ENCODE measurements around the gene PFN3. TPM values are rescaled to one million over a fixed set of nuclear protein-coding genes. Genes with fewer than 3 reads are reported as not detected.

The PFN3 gene
- polyA plus RNA-seq, 3 donors from 2014 or later, result not detected

GRCh38 chr5:177405312-177405711 lies 4.9 kb upstream of the PFN3 start:
- peaks cover 57 to 59% of the 10 kb centered on the region in 2 donors for H3K4me1 Mint-ChIP-seq
- H3K36me3 Mint-ChIP-seq, result no peaks in the 10 kb centered on the region
- H3K27ac Mint-ChIP-seq, result peak overlapping the region in 2 of 6 donors; percentile 51 to 69
- H3K9me3 Mint-ChIP-seq, result no peaks in the 10 kb centered on the region
- peak overlapping the region; percentile 60 to 81 (median 73) for H3K4me3 Mint-ChIP-seq
- peaks cover 12 to 20% (median 15%) of the 10 kb centered on the region in 3 donors for H3K27me3 Mint-ChIP-seq (ENCODE audit: low read depth in 3 of 3)
- no peak for DNase-seq

DNA sequence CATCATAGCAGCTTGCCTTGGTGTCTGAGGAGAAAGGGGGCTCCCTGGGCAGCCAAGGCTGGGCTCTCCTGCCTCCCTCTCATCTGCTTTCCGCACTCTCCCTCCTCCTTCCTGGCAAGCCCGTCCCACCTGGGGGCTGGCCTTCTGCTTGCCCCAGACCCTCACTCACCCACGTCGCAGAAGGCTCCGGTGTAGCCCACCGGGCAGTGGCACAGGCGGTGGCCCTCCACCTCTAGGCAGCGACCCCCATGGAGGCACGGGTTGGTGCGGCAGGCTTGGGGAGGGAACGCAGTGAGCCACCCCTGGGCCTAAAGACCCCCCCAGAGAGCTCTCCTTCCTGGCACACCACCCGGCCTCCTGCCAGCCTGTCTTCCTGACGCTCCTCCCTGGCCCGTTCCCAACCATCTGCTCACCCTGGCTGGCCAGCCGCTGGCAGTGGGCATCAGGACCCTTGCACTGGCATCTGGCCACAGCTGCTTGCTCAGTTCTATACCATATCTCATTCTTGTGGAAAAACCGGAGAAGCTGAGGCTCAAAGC lies 4.2 kb upstream of the PFN3 start:
- Mint-ChIP-seq H3K27me3 (ENCODE audit: low read depth in 3 of 3) (peaks cover 12 to 20% (median 15%) of the 10 kb centered on the region in 3 donors), H3K9me3 (no peaks in the 10 kb centered on the region), H3K27ac (peak overlapping the region in 2 of 6 donors; percentile 51 to 64), H3K4me1 (peaks cover 55% of the 10 kb centered on the region in 2 donors), H3K4me3 (peak overlapping the region; percentile 60 to 81 (median 66)), H3K36me3 (no peaks in the 10 kb centered on the region)
- no peak for DNase-seq

GRCh38 chr5:177403792-177404640 lies 3.6 kb upstream of the PFN3 start:
- peak; percentile 84 to 88 (median 86) for DNase-seq
- Mint-ChIP-seq H3K9me3 (no peaks in the 10 kb centered on the region), H3K27ac (peak overlapping the region in 3 of 6 donors; percentile 53 to 84 (median 83)), H3K36me3 (no peaks in the 10 kb centered on the region), H3K27me3 (ENCODE audit: low read depth in 3 of 3) (peaks cover 12 to 20% (median 12%) of the 10 kb centered on the region in 3 donors), H3K4me1 (peaks cover 48 to 49% of the 10 kb centered on the region in 2 donors), H3K4me3 (peak overlapping the region; percentile 54 to 81 (median 77))

- H3K27ac Mint-ChIP-seq, result peak overlapping the region in 3 of 6 donors; percentile 46 to 82 (median 53)
- DNase-seq, result peak; percentile 59 to 67 (median 64)
- H3K9me3 Mint-ChIP-seq, result no peaks in the 10 kb centered on the region
- H3K36me3 Mint-ChIP-seq, result no peaks in the 10 kb centered on the region
- H3K27me3 Mint-ChIP-seq (ENCODE audit: low read depth in 3 of 3), result peaks cover 12 to 22% (median 12%) of the 10 kb centered on the region in 3 donors
- H3K4me3 Mint-ChIP-seq, result peak overlapping the region; percentile 63 to 81 (median 77)
- peaks cover 45 to 47% of the 10 kb centered on the region in 2 donors for H3K4me1 Mint-ChIP-seq
These were observed 2.8 kb upstream of the PFN3 start for GRCh38 chr5:177403102-177403791.

DNA sequence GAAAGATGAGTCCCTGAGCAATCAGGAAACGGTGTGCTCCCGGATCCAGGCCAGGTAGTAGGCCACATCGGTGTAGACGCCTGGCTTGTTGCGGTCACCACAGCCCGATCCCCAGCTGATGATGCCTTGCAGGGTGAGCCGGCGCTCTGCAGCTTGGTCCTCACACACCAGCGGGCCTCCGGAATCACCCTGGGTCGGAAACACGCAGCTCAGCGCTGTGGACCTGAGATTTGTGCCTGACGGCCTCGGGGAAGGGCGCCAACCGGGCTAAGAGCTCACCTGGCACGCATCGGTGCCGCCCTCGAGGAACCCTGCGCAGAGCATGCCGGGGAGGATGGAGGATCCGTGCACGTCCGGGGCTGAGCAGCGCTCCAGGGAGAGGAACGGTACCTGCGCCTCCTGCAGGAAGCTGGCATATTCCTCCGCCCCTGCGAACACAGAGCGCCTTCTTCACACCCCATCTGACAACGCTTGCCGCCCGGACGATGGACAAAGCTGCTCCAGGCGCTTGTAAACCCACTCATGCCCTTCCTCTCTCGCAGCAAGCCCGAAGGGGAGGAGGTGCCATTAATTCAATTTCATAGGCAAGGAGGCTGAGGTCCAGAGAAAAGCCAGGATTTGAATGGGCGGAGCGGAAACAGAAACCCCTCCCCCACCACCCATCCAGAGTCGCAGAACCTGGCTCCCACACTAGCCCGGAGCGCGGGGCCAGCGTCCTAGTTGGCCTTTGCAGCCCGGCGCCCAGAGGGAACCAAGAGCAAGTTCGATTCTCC lies 2.0 kb upstream of the PFN3 start:
- DNase-seq, result no peak
- peaks cover 45 to 47% of the 10 kb centered on the region in 2 donors for H3K4me1 Mint-ChIP-seq
- no peaks in the 10 kb centered on the region for H3K36me3 Mint-ChIP-seq
- H3K27me3 Mint-ChIP-seq (ENCODE audit: low read depth in 3 of 3), result peaks cover 12 to 24% (median 12%) of the 10 kb centered on the region in 3 donors
- H3K9me3 Mint-ChIP-seq, result no peaks in the 10 kb centered on the region
- H3K27ac Mint-ChIP-seq, result peak overlapping the region in 3 of 6 donors; percentile 12 to 53 (median 51)
- peak overlapping the region; percentile 63 to 81 (median 77) for H3K4me3 Mint-ChIP-seq

GRCh38 chr5:177397875-177398390 lies 2.5 kb downstream of the PFN3 start:
- no peaks in the 10 kb centered on the region for H3K9me3 Mint-ChIP-seq
- H3K4me3 Mint-ChIP-seq, result no peak overlapping the region
- H3K36me3 Mint-ChIP-seq, result no peaks in the 10 kb centered on the region
- no peak overlapping the region for H3K27ac Mint-ChIP-seq
- peaks cover 2 to 18% (median 12%) of the 10 kb centered on the region in 3 donors for H3K27me3 Mint-ChIP-seq (ENCODE audit: low read depth in 3 of 3)
- DNase-seq, result no peak
- H3K4me1 Mint-ChIP-seq, result peaks cover 7 to 10% of the 10 kb centered on the region in 2 donors

DNA sequence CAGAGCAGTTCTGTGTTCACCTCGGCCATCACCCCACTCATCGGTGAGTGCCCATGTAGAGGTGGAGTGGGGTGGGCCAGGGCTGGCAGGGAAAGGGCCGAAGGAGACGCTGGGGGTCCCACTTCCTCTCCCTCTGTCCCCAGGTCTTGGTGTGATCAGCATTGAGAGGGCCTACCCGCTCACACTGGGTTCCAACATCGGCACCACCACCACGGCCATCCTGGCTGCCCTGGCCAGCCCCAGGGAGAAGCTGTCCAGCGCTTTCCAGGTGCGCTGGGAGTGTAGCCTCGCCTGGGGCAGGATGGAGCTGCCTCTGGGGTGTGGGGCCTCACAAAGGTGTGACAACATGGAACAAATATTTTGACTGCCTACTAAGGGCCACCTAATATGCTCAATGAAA lies 3.7 kb downstream of the PFN3 start:
- Mint-ChIP-seq H3K27ac (no peak overlapping the region), H3K36me3 (no peaks in the 10 kb centered on the region), H3K4me1 (peaks cover 0 to 2% of the 10 kb centered on the region in 2 donors), H3K27me3 (ENCODE audit: low read depth in 3 of 3) (peaks cover 0 to 12% (median 8%) of the 10 kb centered on the region in 3 donors), H3K4me3 (no peak overlapping the region), H3K9me3 (no peaks in the 10 kb centered on the region)
- DNase-seq, result no peak

DNA sequence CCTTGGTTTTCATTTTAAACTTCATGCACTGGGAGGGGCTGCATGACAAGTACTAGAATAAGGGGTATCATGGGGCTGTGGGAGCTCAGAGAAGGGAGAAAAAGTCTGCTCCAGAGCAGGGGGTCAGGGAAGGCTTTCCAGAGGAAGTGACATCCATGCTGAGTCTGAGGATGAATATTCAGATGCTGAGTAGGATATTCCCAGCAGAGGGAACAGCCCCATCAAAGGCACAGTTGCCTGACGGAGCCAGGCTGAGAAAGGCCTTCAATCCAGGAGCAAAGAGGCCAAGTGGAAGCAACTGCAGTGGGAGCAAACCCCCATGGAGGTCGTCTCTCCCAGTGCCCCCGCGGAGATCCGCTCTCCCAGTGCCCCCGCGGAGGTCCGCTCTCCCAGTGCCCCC lies 4.4 kb downstream of the PFN3 start:
- no peak for DNase-seq

GRCh38 chr5:177393990-177394389 lies 6.5 kb downstream of the PFN3 start:
- Mint-ChIP-seq H3K36me3 (no peaks in the 10 kb centered on the region), H3K27ac (no peak overlapping the region), H3K9me3 (no peaks in the 10 kb centered on the region), H3K4me3 (no peak overlapping the region), H3K27me3 (ENCODE audit: low read depth in 3 of 3) (peaks cover 7 to 10% (median 9%) of the 10 kb centered on the region in 3 donors), H3K4me1 (peaks cover 17 to 24% of the 10 kb centered on the region in 2 donors)
- DNase-seq, result no peak

More for the DNA sequence above, 4.4 kb downstream of the PFN3 start:
- Mint-ChIP-seq H3K27ac (no peak overlapping the region), H3K36me3 (no peaks in the 10 kb centered on the region), H3K9me3 (no peaks in the 10 kb centered on the region), H3K4me3 (no peak overlapping the region), H3K27me3 (ENCODE audit: low read depth in 3 of 3) (peaks cover under 1 to 6% (median 5%) of the 10 kb centered on the region in 3 donors), H3K4me1 (peaks cover 0 to 4% of the 10 kb centered on the region in 2 donors)

GRCh38 chr5:177393206-177393765 lies 7.2 kb downstream of the PFN3 start:
- H3K4me1 Mint-ChIP-seq, result peaks cover 24 to 31% of the 10 kb centered on the region in 2 donors
- no peaks in the 10 kb centered on the region for H3K36me3 Mint-ChIP-seq
- peak overlapping the region in 1 of 5 donors; percentile 13 for H3K4me3 Mint-ChIP-seq
- peak overlapping the region in 1 of 6 donors; percentile 53 for H3K27ac Mint-ChIP-seq
- no peak for DNase-seq
- no peaks in the 10 kb centered on the region for H3K9me3 Mint-ChIP-seq
- H3K27me3 Mint-ChIP-seq (ENCODE audit: low read depth in 3 of 3), result peaks cover 7 to 11% (median 8%) of the 10 kb centered on the region in 3 donors

GRCh38 chr5:177392765-177393164 lies 7.7 kb downstream of the PFN3 start:
- Mint-ChIP-seq H3K4me1 (peaks cover 27 to 36% of the 10 kb centered on the region in 2 donors), H3K4me3 (no peak overlapping the region), H3K27ac (no peak overlapping the region), H3K9me3 (no peaks in the 10 kb centered on the region), H3K36me3 (no peaks in the 10 kb centered on the region), H3K27me3 (ENCODE audit: low read depth in 3 of 3) (peaks cover 7 to 12% (median 8%) of the 10 kb centered on the region in 3 donors)
- no peak for DNase-seq

- Mint-ChIP-seq H3K27me3 (ENCODE audit: low read depth in 3 of 3) (peaks cover 5 to 12% (median 8%) of the 10 kb centered on the region in 3 donors), H3K36me3 (no peaks in the 10 kb centered on the region), H3K9me3 (no peaks in the 10 kb centered on the region), H3K27ac (peak overlapping the region; percentile 81 to 97 (median 91)), H3K4me1 (peaks cover 28 to 36% of the 10 kb centered on the region in 2 donors), H3K4me3 (peak overlapping the region; percentile 14 to 84 (median 72))
- peak; percentile 83 to 86 (median 84) for DNase-seq
These were observed 9.8 kb downstream of the PFN3 start for GRCh38 chr5:177390363-177391300.
